Vagina (tissue), 2 donors: ENCODE data around the gene ZFYVE9. TPM values are rescaled to one million over a fixed set of nuclear protein-coding genes. Genes with fewer than 3 reads are reported as not detected.

Experiments used
- DNase-seq, 2 donors: peaks; one replicate each; pipeline ENCODE4 v3.0.0-alpha.2; 2017; ENCODE audit errors: extremely low spot score in 2 of 2
- H3K27ac ChIP-seq: fragments of 200-600 bp; sonication (generic); one replicate; pipeline ENCODE4 v1.5.1; 2019
- H3K27me3 ChIP-seq: fragments of 200-600 bp; sonication (generic); one replicate; pipeline ENCODE4 v1.5.1; 2019
- H3K36me3 ChIP-seq, 2 donors: fragments of 200-600 bp; sonication (generic); one replicate each; pipeline ENCODE4 v1.5.1; 2017 to 2019
- H3K4me1 ChIP-seq: fragments of 200-600 bp; sonication (generic); one replicate; pipeline ENCODE4 v1.5.1; 2019
- H3K4me3 ChIP-seq, 2 donors: fragments of 200-600 bp; sonication (generic); 1 replicate in 1 of 2; 2 replicates in 1 of 2; pipeline ENCODE4 v1.5.1; 2016 to 2019
- H3K9me3 ChIP-seq: fragments of 200-600 bp; sonication (generic); one replicate; pipeline ENCODE4 v1.5.1; 2019
- CTCF ChIP-seq, 3 experiments: fragments of 450-650 bp in 2 of 3; fragments of 200-600 bp in 1 of 3; sonication (generic) in 1 of 3; IDR thresholded peaks; one replicate each; pipeline ENCODE4 v1.5.1; 2017 to 2019; ENCODE audit warnings: antibody characterized with exemption in 3 of 3, mild to moderate bottlenecking in 2 of 3, moderate library complexity in 2 of 3
- POLR2A ChIP-seq, 2 donors: fragments of 450-650 bp; IDR thresholded peaks; one replicate each; pipeline ENCODE4 v1.6.1; 2017; ENCODE audit warnings: antibody characterized with exemption in 2 of 2, mild to moderate bottlenecking in 2 of 2, moderate library complexity in 2 of 2
- POLR2AphosphoS5 ChIP-seq, 2 donors: sonication (generic); formaldehyde crosslinking; IDR thresholded peaks; one replicate each; pipeline ENCODE4 v1.9.0; 2017; ENCODE audit warnings: antibody characterized with exemption in 2 of 2, mild to moderate bottlenecking in 2 of 2, low read depth in 1 of 2; ENCODE audit not compliant: insufficient read depth in 1 of 2
- intact Hi-C: fragments of 100-400 bp; cut with DNase I; formaldehyde crosslinking; loops from one replicate; pipeline ENCODE4 v1.15.1; 2023
- total RNA-seq: library from RNA; depleted of rRNA; stranded (reverse); fragments of >200 nt; gene quantifications from one replicate; pipeline ENCODE4 v1.2.3, GENCODE V29; 2016

ZFYVE9 gene
- total RNA-seq, 1 donor from 2014 or later = 30.2 TPM

GRCh38 chr1:52385376-52385775, 243.5 kb downstream of the ZFYVE9 start:
- no peaks in the 10 kb centered on the region for H3K27me3 ChIP-seq
- H3K36me3 ChIP-seq = no peaks in the 10 kb centered on the region
- intact Hi-C loops = no loop called here
- H3K27ac ChIP-seq = no peak overlapping the region
- no peak overlapping the region for H3K4me3 ChIP-seq
- TF ChIP-seq CTCF (IDR thresholded peaks at IDR 0.05) (no peak), POLR2A (IDR thresholded peaks at IDR 0.05) (no peak)
- H3K4me1 ChIP-seq = no peaks in the 10 kb centered on the region
- no peaks in the 10 kb centered on the region for H3K9me3 ChIP-seq
- DNase-seq = no peak

GRCh38 chr1:52386458-52386857, 244.6 kb downstream of the ZFYVE9 start:
- H3K27me3 ChIP-seq = no peaks in the 10 kb centered on the region
- DNase-seq = no peak
- H3K27ac ChIP-seq = no peak overlapping the region
- no peaks in the 10 kb centered on the region for H3K9me3 ChIP-seq
- H3K36me3 ChIP-seq = no peaks in the 10 kb centered on the region
- no peak overlapping the region for H3K4me3 ChIP-seq
- TF ChIP-seq POLR2A (IDR thresholded peaks at IDR 0.05) (no peak), POLR2AphosphoS5 (IDR thresholded peaks at IDR 0.05; ENCODE audit: insufficient read depth in 1 of 2, low read depth in 1 of 2) (no peak), CTCF (IDR thresholded peaks at IDR 0.05) (no peak)
- intact Hi-C loops = no loop called here
- no peaks in the 10 kb centered on the region for H3K4me1 ChIP-seq

- no peak overlapping the region for H3K4me3 ChIP-seq
- H3K27me3 ChIP-seq = no peaks in the 10 kb centered on the region
- TF ChIP-seq CTCF (IDR thresholded peaks at IDR 0.05) (no peak), POLR2AphosphoS5 (IDR thresholded peaks at IDR 0.05; ENCODE audit: insufficient read depth in 1 of 2, low read depth in 1 of 2) (no peak), POLR2A (IDR thresholded peaks at IDR 0.05) (no peak)
- H3K27ac ChIP-seq = no peak overlapping the region
- no peaks in the 10 kb centered on the region for H3K9me3 ChIP-seq
- no peaks in the 10 kb centered on the region for H3K4me1 ChIP-seq
- intact Hi-C loops = no loop called here
- H3K36me3 ChIP-seq = no peaks in the 10 kb centered on the region
- no peak for DNase-seq
Measured at GRCh38 chr1:52393174-52393573, 251.3 kb downstream of the ZFYVE9 start.

Other genes with a start within 250 kb of the ZFYVE9 start
- 2.0 TPM for gene RAB3B, start 151.4 kb upstream of the ZFYVE9 start, total RNA-seq
- 13.8 TPM for gene KTI12, start 108.3 kb upstream of the ZFYVE9 start, total RNA-seq
- gene TXNDC12, start 86.9 kb upstream of the ZFYVE9 start, total RNA-seq = 28.5 TPM
- 24.3 TPM for gene BTF3L4, start 85.8 kb upstream of the ZFYVE9 start, total RNA-seq
- gene CC2D1B, start 224.1 kb downstream of the ZFYVE9 start, total RNA-seq = 23.8 TPM